ENCODE data around the gene PIP5K1B.

The PIP5K1B gene

GRCh38 chr9:68821911-68822310, 116.9 kb downstream of the PIP5K1B start:
- no peak for DNase-seq

GRCh38 chr9:68822596-68823165, 117.6 kb downstream of the PIP5K1B start:
- DNase-seq: no peak

GRCh38 chr9:68825762-68826472, 120.9 kb downstream of the PIP5K1B start:
- DNase-seq: no peak

GRCh38 chr9:68827837-68828744, 123.1 kb downstream of the PIP5K1B start:
- no peak for DNase-seq

GRCh38 chr9:68832101-68832500, 127.1 kb downstream of the PIP5K1B start:
- DNase-seq: no peak

GRCh38 chr9:68832861-68833518, 128.0 kb downstream of the PIP5K1B start:
- no peak for DNase-seq

- no peak for DNase-seq
Measured at GRCh38 chr9:68834931-68835520, 130.0 kb downstream of the PIP5K1B start.

GRCh38 chr9:68836788-68837187, 131.7 kb downstream of the PIP5K1B start:
- DNase-seq: no peak

- DNase-seq: no peak
Measured at GRCh38 chr9:68838245-68838644, 133.2 kb downstream of the PIP5K1B start.

GRCh38 chr9:68841276-68842052, 136.4 kb downstream of the PIP5K1B start:
- no peak for DNase-seq

GRCh38 chr9:68842568-68842967, 137.5 kb downstream of the PIP5K1B start:
- DNase-seq: no peak

- no peak for DNase-seq
Measured at GRCh38 chr9:68843239-68843638, 138.2 kb downstream of the PIP5K1B start.

GRCh38 chr9:68844157-68844556, 139.1 kb downstream of the PIP5K1B start:
- DNase-seq: no peak

GRCh38 chr9:68844631-68845612, 139.9 kb downstream of the PIP5K1B start:
- DNase-seq: no peak

GRCh38 chr9:68847765-68848164, 142.7 kb downstream of the PIP5K1B start:
- DNase-seq: no peak

- DNase-seq: no peak
Measured at GRCh38 chr9:68851657-68852056, 146.6 kb downstream of the PIP5K1B start.

- DNase-seq: no peak
Measured at GRCh38 chr9:68852941-68853340, 147.9 kb downstream of the PIP5K1B start.

- no peak for DNase-seq
Measured at GRCh38 chr9:68859347-68859746, 154.3 kb downstream of the PIP5K1B start.

GRCh38 chr9:68860419-68860818, 155.4 kb downstream of the PIP5K1B start:
- DNase-seq: no peak

- DNase-seq: no peak
Measured at GRCh38 chr9:68861436-68861835, 156.4 kb downstream of the PIP5K1B start.

- no peak for DNase-seq
Measured at GRCh38 chr9:68867066-68867465, 162.0 kb downstream of the PIP5K1B start.
